Thoracic aorta (tissue), 2 donors: ENCODE measurements around the gene MUC5AC. TPM values are rescaled to one million over a fixed set of nuclear protein-coding genes. Genes with fewer than 3 reads are reported as not detected.

Experiments
- ATAC-seq: fragments of 150-250 bp; one replicate; pipeline ENCODE4 v1.8.0; 2017; ENCODE audit warnings: low read depth; ENCODE audit not compliant: insufficient number of reproducible peaks, low FRiP score
- DNase-seq: peaks from one replicate; pipeline ENCODE4 v3.0.0-alpha.2; 2020; ENCODE audit warnings: low spot score
- H3K27ac ChIP-seq, 2 donors: fragments of 200-600 bp; sonication (generic); 1 replicate in 1 of 2; 2 replicates in 1 of 2; pipeline ENCODE4 v1.5.1; 2016; ENCODE audit warnings: mild to moderate bottlenecking in 2 of 2, moderate library complexity in 2 of 2
- H3K27me3 ChIP-seq: fragments of 200-600 bp; sonication (generic); replicated peaks from 2 replicates; pipeline ENCODE4 v1.6.0; 2016; ENCODE audit warnings: mild to moderate bottlenecking; ENCODE audit not compliant: insufficient read depth
- H3K36me3 ChIP-seq: fragments of 200-600 bp; sonication (generic); one replicate; pipeline ENCODE4 v1.5.1; 2016
- H3K4me1 ChIP-seq, 2 donors: fragments of 200-600 bp; sonication (generic); 1 replicate in 1 of 2; 2 replicates in 1 of 2; pipeline versions ENCODE4 v1.5.1 to v1.6.0; 2016; ENCODE audit warnings: low read depth in 2 of 2, mild to moderate bottlenecking in 1 of 2; ENCODE audit not compliant: control insufficient read depth in 1 of 2
- H3K4me3 ChIP-seq: fragments of 200-600 bp; sonication (generic); 2 replicates; pipeline ENCODE4 v1.5.1; 2016; ENCODE audit warnings: mild to moderate bottlenecking
- H3K9me3 ChIP-seq: fragments of 200-600 bp; sonication (generic); 2 replicates; pipeline ENCODE4 v1.5.1; 2016
- CTCF ChIP-seq: fragments of 200-600 bp; sonication (generic); IDR thresholded peaks from one replicate; pipeline ENCODE4 v1.5.1; 2019; ENCODE audit warnings: antibody characterized with exemption
- total RNA-seq, 2 donors: library from RNA; depleted of rRNA; stranded (reverse); fragments of >200 nt; gene quantifications; one replicate each; pipeline versions ENCODE4 v1.1.0 to v1.2.3, GENCODE V29; 2016

Gene MUC5AC
- total RNA-seq, 2 donors from 2014 or later = 45.9 TPM; not detected in 1

- no peaks in the 10 kb centered on the region for H3K4me1 ChIP-seq
- no peak for TF ChIP-seq CTCF
- ATAC-seq (no peak), DNase-seq (no peak)
- no peaks in the 10 kb centered on the region for H3K36me3 ChIP-seq
- H3K4me3 ChIP-seq = no peak overlapping the region
- H3K27ac ChIP-seq = no peak overlapping the region
- no peaks in the 10 kb centered on the region for H3K27me3 ChIP-seq
- H3K9me3 ChIP-seq = no peaks in the 10 kb centered on the region
These were observed 7.6 kb upstream of the MUC5AC start for GRCh38 chr11:1150116-1150515.

GRCh38 chr11:1150769-1151365, 6.9 kb upstream of the MUC5AC start:
- ATAC-seq = no peak
- Histone ChIP-seq H3K4me3 (no peak overlapping the region), H3K27me3 (no peaks in the 10 kb centered on the region), H3K27ac (no peak overlapping the region), H3K9me3 (no peaks in the 10 kb centered on the region), H3K4me1 (no peaks in the 10 kb centered on the region), H3K36me3 (no peaks in the 10 kb centered on the region)
- no peak for DNase-seq
- TF ChIP-seq CTCF = no peak

- Histone ChIP-seq H3K27me3 (no peaks in the 10 kb centered on the region), H3K36me3 (no peaks in the 10 kb centered on the region), H3K9me3 (no peaks in the 10 kb centered on the region), H3K4me3 (no peak overlapping the region), H3K27ac (no peak overlapping the region), H3K4me1 (no peaks in the 10 kb centered on the region)
- no peak for TF ChIP-seq CTCF
- DNase-seq (no peak), ATAC-seq (no peak)
These were observed 6.1 kb upstream of the MUC5AC start for GRCh38 chr11:1151366-1152315.

- no peaks in the 10 kb centered on the region for H3K9me3 ChIP-seq
- H3K27ac ChIP-seq = no peak overlapping the region
- no peaks in the 10 kb centered on the region for H3K36me3 ChIP-seq
- H3K4me1 ChIP-seq = no peaks in the 10 kb centered on the region
- H3K27me3 ChIP-seq = no peaks in the 10 kb centered on the region
- DNase-seq (no peak), ATAC-seq (no peak)
- H3K4me3 ChIP-seq = no peak overlapping the region
- no peak for TF ChIP-seq CTCF
These were observed 5.2 kb upstream of the MUC5AC start for GRCh38 chr11:1152316-1153104.
